ENCODE results near the gene ADCY1.

GRCh38 chr7:45588466-45588865 lies 14.3 kb downstream of the ADCY1 start:
- TF ChIP-seq CTCF (IDR thresholded peaks at IDR 0.05) (no peak), POLR2A (IDR thresholded peaks at IDR 0.05) (no peak)

All from esophagus squamous epithelium (tissue), 4 donors.